GM19467 (cell line): ENCODE data around the gene XCL1.
"Not testable (repeated sequence)": the region's sequence is repeated elsewhere in the genome, so short reads cannot be mapped to it uniquely, and the experiment has no call there.

ENCODE experiments used
- ATAC-seq: cut with Tn5 transposase; IDR thresholded peaks from one replicate; pipeline ENCODE4 v1.9.1; 2021; ENCODE audit warnings: mild to moderate bottlenecking, moderate library complexity; ENCODE audit not compliant: unreplicated experiment

Gene XCL1

DNA sequence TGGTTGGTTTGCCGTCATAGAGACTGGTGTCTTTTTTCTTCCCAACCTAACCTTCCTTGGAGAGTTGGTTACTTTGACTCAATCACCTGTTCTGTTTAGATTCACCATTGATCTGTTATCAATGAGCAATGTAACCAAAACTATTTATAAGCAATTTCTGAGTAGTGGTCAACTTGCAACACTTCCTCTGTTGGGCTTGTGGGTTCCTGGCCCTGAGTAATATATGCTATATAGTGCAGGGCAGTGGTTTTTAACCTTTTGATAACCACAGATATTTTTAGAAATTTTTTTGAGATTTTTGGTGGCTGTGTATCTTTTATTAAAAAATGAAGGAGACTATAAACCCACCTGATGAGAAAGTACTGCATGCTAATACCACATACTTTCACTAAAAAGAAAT lies 9.4 kb upstream of the XCL1 start:
- ATAC-seq: no peak

DNA sequence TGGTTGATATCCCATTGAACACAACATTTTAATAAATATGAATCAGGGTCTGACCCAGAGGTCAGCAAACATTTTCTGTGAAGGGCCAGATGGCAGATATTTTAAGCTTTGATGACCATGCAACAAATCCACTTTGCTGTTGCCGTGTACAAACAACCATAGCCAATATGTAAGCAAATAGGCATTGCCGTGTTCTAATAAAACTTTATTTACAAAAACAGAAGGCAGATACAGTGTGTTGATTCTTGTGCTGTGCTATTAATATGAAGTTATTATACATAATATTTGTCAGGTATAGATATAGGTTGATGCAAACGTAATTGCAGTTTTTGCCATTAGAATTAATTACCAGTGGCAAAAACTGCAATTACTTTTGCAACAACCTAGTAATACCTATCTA lies 8.8 kb upstream of the XCL1 start:
- ATAC-seq: no peak

DNA sequence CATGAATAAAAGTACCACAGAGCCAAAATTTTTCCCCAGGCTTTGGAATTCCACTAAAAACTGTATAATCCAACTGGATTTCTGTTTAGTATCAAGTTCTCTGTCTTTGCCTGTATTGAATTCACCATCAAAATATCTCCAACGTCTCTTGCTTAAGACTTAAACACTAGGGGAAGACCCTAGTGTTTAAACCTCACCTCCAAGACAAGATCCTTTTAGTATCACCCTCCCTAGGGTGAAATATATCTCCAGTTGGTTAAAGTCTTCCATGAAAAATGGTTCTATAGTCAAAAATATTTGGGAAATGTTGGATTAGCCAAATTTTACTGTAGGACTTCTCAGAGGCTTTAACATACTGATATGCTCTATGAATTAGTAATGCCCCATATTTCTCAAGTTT lies 8.1 kb upstream of the XCL1 start:
- no peak for ATAC-seq

DNA sequence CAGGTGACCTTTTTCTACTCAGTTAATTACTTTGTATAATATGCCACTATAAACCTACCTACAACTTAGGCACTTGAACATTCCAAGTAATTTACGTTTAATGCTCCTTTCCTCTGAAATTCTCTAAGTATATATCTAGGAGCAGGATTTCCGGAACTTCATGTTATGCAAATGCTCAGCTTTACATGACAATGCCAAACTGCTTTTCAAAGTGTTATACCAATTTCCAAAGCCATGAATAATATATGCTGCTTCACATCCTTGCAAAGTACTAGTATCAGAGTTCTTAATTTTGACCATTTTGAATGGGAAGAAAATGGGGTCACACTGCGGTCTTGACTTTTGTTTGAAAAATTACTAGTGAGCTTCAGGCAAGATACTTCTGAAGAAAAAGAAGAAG lies 5.8 kb upstream of the XCL1 start:
- no peak for ATAC-seq

DNA sequence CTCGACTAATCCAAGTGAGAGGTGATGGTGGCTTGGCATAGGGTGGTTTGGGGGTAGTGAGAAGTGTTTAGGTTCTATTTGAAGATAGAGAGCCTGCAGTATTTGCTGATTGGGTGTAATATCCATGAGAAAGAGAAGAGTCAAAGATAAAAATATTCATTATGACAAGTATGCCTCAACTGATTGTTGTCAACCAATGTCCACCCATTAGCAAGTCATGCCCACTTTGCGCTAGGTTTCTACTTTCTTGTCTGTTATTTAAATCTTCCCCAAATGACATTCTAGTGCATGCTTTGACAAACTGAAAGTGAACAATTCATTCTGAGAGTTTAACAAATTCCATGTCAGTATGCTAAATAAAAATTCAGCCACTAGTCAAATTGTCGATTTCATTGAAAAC lies 3.8 kb upstream of the XCL1 start:
- no peak for ATAC-seq

DNA sequence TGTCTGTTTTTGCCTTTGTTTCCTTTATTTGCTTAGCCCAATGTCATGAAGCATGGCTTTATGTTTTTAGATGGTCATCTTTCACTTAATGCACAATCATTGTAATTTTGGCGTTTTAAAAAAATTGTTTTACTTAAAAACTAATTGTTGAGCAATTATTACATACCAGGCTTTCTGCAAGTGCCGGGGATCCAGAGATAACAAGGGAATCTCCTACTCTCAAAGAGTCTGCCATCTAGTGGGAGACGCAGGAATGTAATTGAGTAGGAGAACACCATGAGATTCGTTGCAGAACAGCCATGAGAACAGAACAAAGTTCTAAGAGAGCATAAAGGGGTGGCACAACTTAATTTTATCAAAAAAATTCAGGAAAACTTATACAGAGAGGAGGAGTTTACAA lies 2.2 kb upstream of the XCL1 start:
- not testable (repeated sequence) for ATAC-seq

DNA sequence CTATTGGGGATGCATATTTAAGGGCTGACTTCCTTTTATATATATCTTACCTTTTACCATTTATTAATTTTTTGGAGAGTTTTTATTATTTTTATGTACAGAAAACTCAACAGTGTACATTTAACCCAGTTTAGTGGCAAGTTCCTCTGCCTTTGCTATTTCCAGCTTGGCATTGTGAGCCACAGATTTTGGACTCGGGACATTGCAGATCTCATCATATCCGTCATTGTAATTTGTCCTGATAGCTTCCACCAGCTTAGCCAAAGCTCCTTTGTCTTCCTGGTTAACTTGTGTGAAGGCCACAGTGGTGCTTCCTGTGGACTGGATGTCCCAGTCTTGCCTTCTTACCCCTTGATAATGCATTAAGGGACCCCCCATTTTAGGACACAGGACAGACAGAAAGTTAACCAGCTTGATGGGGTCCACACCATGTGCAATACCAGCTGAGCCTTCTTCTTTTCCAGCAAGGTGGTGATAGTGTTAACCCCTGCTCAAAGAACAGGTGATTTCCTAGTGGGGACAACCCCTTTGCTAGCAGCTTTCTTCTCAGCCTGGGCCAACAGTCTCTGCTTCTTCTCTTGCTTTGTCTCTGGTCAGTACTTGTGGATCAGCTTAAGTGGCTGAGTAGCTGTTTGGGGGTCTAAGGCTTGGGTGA lies 2.3 kb downstream of the XCL1 start:
- not testable (repeated sequence) for ATAC-seq

DNA sequence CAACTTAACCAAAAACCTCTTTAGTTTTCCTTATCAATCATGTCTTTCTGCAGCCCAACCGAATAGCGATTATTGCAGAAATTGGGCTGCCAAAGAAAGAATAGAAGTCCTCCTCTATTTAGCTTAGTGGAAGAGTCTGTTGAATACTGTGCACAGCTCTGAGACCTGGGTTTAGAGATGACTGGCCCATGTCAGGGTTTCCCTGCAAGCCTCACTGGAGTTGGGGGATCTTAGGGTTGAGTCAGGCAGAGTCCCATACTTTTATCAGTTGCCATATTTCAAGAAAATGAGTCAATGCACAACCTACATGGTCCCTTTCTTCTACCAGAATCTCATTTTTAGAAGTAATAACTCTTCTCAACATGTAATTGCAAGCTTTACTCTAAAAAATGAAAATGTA lies 3.9 kb downstream of the XCL1 start:
- not testable (repeated sequence) for ATAC-seq

DNA sequence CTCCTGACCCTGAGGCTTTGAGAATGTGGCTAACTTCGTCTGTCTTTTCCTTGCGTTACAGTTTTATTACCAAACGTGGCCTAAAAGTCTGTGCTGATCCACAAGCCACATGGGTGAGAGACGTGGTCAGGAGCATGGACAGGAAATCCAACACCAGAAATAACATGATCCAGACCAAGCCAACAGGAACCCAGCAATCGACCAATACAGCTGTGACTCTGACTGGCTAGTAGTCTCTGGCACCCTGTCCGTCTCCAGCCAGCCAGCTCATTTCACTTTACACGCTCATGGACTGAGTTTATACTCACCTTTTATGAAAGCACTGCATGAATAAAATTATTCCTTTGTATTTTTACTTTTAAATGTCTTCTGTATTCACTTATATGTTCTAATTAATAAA lies 4.6 kb downstream of the XCL1 start:
- not testable (repeated sequence) for ATAC-seq

DNA sequence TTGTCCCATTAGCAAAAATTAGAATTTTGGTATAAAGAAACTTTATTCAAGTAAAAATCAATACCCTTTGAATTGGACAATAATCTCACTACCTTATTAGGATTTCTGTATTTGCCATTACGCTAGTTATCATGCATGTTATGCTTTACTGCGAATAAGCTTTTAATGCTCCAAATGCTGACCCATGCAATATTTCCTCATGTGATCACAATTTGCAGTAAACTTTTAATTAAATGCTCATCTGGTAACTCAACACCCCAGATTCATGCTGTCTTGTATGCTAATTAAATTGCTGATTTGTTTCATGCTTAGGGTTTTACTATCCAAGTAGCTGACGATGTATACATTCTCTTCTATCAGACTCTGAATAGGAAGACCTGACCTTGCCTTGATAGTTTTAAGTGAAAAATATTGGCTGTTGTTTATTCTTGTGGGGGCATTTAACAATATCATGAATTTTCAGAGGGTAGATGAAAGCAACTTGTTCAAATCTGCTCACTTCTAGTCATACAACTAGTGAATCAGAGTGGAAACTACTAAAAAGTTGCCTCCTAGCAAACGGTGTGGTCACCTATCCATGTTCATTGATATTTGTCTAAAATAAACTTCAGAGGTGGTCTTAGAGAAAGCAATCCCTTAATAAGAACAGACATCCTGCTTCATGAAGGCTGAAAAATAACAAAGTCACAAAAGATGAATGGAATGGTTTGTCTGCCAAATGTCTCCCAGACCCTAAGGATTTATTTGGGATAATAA lies 5.6 kb downstream of the XCL1 start:
- ATAC-seq: no peak

DNA sequence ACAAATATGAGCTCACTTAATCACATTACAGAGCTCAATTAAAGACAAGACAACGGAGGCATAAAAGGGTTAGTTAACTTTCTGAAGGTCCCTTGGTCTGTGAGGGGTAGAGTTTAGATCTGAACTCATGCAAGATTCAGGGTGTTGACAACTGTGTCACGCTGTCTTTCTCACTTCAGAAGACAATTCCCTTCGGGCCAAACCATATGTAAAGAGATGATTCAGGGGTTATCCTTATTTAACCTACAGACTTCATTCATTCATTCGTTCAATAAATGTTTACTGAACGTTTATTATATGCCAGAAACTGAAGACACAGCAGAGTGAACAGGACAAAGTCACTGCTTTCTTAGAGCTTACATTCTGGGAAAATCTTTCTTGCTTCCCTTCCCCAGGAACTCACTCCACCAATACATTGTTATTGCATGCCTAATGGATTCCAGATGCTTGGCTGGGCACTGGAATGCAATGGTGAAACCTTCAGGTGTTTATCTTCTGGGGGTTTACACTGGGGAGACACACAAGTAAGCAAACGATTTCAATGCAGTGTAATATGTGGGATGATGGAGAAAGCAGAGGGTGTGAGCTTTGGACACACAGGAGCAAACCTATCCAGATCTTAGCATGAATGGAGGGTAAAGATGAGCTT lies 6.4 kb downstream of the XCL1 start:
- ATAC-seq: no peak

DNA sequence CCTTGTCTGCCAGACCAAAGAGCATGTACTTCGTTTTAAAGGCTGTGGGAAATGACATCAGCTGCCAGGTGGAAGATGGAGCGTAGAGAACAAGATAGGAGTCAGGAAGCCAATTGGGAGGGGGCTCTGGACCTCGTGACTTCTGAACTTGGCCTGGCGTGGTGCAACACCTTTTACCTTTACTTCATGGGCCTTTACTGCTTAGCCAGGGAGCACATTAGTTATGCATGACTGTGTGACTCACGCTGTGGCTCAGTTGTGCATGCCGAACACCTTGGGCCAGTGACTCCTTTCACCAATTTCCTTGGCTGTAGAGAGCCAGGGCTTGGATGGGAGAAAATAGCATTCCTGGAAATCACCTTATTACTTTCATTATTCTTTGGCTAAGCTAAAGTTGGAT lies 7.2 kb downstream of the XCL1 start:
- ATAC-seq: no peak

DNA sequence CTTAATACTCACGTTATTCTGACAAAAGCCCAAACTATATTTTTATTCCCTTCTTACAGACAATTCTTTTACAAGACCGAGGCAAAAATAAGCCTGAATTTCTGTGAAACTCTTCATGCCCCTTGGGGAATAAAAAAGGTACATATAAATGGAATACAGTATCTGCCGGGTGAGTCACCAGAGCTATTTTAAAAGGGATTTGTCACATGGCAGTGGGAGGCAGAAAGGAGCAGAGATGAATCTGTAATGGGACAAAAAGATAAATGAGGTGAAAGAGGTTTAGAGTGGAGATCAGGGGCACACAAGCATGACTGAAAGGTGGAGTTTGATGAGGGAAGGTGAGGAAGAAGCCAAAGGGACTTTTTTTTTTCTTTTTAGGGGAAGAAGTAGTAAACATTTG lies 8.8 kb downstream of the XCL1 start:
- no peak for ATAC-seq

DNA sequence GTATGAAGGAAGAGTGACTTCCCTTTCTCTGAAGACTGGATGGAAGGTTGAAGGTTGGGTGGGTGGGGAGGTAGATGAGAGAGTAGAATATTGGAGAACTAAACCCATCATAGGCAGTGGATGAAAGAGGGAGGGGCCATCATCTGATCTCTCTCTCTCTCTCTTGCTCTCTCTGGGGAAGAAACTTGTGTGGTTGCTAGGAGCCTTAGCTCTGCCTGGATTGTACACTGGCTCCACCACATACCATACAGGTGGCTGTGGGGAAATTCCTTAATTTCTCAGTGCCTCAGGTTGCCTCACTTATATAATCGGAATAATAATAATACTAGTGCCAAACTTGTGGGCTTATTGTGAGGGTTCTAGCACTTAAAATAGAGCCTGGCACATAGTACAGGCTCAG lies 9.5 kb downstream of the XCL1 start:
- ATAC-seq: no peak

DNA sequence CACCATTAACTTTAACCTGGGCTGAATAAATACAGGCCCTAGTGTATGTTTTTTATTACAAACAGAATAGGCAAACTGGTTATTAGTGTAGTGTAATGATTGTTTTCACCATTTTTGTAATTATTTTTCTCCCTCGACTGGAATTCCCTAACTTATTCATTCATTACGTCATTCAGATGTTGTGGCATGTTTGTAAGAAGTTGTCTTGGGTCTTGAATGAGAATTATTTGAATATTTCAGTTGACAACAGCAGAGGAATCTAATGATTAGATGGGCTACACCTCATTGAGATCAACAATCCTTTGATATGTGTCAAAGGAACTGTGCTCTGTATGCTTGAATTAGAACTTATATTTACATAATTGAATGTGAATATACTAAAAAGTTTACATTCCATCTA lies 12.8 kb downstream of the XCL1 start:
- ATAC-seq: no peak

DNA sequence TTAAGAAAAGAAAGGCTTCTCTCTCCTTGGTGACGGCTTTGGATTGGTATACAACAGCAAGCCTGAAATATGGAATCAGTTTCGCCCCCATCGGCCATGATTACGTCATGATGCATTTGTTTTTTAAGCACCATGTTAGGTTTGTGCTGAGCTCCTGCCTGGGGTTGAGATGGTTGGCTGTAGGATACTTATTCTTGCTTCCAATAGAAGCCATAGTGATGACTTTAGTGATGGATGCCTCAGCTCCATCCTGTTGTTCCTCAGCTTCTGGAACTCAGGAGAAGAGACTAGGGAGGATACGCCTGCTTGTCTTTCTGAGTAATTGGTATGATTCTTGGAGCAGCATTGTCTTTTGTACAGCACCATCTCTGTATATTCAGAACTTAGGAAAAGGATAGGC lies 14.7 kb downstream of the XCL1 start:
- no peak for ATAC-seq

DNA sequence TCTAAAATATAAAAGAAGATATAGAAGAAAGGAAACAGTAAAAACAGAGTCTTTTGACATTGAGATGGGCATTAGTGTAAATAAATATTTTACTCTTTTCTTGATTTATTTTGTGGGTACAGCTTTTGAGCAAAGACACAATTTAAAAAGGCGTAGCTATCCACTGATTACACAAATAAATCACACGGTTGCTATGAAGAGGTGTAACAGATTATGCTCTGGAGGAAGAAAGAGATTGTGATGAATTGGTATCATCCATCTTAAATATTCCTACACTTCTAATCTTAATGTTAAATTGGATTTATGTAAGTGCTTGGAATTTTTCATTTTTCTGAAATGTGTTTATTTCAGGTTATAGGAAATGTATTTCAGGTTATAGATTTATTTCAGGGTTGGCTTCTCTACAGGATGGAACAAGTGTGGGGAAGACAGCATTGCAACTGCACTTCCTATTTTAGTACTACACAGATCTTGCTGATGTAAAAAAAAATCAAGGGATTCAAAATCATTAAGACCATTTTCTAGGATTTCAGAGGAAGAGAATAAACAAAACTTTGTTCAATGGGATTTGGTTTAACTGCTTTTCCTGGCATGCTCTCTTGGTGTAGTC lies 15.3 kb downstream of the XCL1 start:
- ATAC-seq: no peak

DNA sequence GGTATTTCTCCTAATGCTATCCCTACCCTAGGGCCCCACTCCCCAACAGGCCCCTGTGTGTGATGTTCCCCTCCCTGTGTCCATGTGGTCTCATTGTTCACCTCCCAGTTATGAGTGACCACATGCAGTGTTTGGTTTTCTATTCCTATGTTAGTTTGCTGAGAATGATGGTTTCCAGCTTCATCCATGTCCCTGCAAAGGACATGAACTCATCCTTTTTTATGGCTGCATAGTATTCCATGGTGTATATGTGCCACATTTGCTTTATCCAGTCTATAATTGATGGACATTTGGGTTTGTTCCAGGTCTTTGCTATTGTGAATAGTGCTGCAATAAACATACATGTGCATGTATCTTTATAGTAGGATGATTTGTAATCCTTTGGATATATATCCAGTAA lies 19.0 kb downstream of the XCL1 start:
- ATAC-seq: not testable (repeated sequence)

DNA sequence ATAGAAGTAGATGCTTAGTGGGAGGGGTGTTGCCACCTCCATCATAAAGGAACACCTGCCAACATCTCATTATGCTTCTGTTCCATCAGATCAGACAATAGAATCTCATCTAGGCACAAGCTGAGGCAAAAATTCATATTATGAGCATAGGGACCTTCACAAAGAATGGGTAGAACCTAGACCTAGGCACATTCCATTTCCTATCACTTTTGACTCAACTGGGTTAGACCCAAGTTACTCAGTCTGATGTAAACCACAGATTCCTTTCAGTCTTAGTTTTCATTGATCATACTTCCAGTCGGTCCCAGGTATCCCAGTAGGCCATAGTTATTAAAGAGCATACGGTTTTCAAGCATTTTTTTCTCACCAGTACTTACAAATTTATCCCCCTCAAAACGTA lies 21.7 kb downstream of the XCL1 start:
- ATAC-seq: no peak

DNA sequence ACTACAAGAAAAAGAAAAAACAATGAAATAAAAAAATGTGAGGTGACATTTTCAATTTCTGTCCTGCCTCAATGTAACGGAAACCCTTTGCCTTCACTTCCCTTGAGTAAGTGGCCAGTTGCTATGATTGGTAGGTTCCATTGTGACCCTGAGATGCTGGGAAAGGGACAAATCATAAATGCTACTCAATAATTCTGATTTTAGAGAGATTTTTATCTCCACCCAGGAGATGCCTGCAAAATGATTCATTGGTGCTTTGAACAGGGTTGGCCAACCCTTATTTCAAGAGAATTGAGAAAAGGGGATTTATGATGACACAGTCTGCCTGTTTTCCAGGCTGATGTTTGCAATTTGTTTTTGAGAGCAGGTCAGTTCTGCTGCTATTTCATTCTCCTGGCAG lies 22.5 kb downstream of the XCL1 start:
- no peak for ATAC-seq

DNA sequence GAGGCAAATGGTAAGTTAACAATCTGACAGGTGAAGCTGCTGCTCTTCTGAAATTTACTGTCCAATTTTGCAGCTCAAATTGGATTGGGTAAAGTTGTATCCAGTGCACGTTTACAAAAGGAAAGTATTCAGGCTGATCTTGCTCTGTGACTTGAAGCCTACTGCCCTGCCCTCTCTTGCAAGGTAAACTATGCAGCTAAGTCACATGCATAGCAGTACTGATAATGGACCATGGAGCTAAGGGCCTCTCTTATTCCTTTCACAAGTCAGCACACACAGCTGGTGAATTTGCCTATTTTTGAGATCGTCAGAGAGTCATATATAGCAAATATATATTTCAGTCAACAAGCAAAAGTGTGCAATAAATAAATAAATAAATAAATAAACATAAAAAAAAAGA lies 23.2 kb downstream of the XCL1 start:
- ATAC-seq: no peak

DNA sequence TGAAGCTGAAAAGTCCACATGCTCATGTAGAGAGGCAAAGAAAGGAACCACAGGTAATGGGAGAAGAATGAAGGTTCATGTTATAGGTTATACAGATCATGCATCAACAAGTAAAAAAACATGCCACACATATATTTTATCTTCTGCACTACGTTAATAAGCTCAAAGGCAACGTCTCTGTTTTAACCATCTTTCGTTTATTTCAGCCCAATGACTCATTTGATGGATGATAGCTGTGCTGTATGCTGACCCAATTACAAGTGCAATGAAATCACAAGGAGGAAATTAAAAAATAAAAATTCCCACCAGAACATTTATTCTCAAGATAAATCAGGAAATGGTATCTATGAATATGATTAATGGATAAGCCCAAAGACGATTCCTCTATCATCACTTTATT lies 24.6 kb downstream of the XCL1 start:
- ATAC-seq: no peak
